ENCODE measurements around the gene KLK6. TPM values are rescaled to one million over a fixed set of nuclear protein-coding genes. Genes with fewer than 3 reads are reported as not detected.

Gene KLK6
- total RNA-seq, 1 donor from 2014 or later: not detected

GRCh38 chr19:50911206-50912101 is 57.9 kb downstream of the KLK6 start, which contains the start of gene KLK4:
Gene KLK4, minus strand, starts transcription at chr19:50911395. Its CDS starts 657 bp downstream, at chr19:50910738.
- intact Hi-C loops (cut with micrococcal nuclease): no loop called here

GRCh38 chr19:50910722-50911121 is 58.7 kb downstream of the KLK6 start:
- intact Hi-C loops (cut with micrococcal nuclease): no loop called here

- intact Hi-C loops (cut with micrococcal nuclease): no loop called here
Observed at GRCh38 chr19:50909240-50910070, 59.9 kb downstream of the KLK6 start.

Other genes starting within 250 kb of the KLK6 start
- gene SHANK1, start 249.8 kb downstream of the KLK6 start, total RNA-seq: not detected in 2 replicates
- 0.80 and 0.93 TPM in 2 replicates for gene CLEC11A, start 246.2 kb downstream of the KLK6 start, total RNA-seq
- not detected in 2 replicates for gene GPR32, start 199.1 kb downstream of the KLK6 start, total RNA-seq
- gene ACP4, start 179.2 kb downstream of the KLK6 start, total RNA-seq: not detected in 2 replicates
- 1.1 and 1.6 TPM in 2 replicates for gene KLK1, start 145.8 kb downstream of the KLK6 start, total RNA-seq
- not detected in 2 replicates for gene KLK15, start 136.0 kb downstream of the KLK6 start, total RNA-seq
- gene KLK3, start 114.7 kb downstream of the KLK6 start, total RNA-seq: not detected in 2 replicates
- 0.24 TPM in 1 of 2 replicates, not detected in the other for gene KLK2, start 96.2 kb downstream of the KLK6 start, total RNA-seq
- gene KLK4, start 58.2 kb downstream of the KLK6 start, total RNA-seq: not detected in 2 replicates
- not detected in 2 replicates for gene KLK5, start 16.6 kb downstream of the KLK6 start, total RNA-seq
- gene KLK7, start 14.3 kb upstream of the KLK6 start, total RNA-seq: not detected in 2 replicates
- gene KLK8, start 32.0 kb upstream of the KLK6 start, total RNA-seq: not detected in 2 replicates
- gene KLK10, start 50.1 kb upstream of the KLK6 start, total RNA-seq: not detected in 2 replicates
- not detected in 2 replicates for gene KLK11, start 57.0 kb upstream of the KLK6 start, total RNA-seq
- gene KLK12, start 65.4 kb upstream of the KLK6 start, total RNA-seq: not detected in 2 replicates
- gene KLK13, start 95.5 kb upstream of the KLK6 start, total RNA-seq: not detected in 2 replicates
- gene KLK14, start 113.3 kb upstream of the KLK6 start, total RNA-seq: 0.85 and 0.93 TPM in 2 replicates
- gene CTU1, start 138.8 kb upstream of the KLK6 start, total RNA-seq: 8.2 and 9.1 TPM in 2 replicates
- 0.12 and 0.29 TPM in 2 replicates for gene SIGLEC9, start 155.3 kb upstream of the KLK6 start, total RNA-seq
- not detected in 2 replicates for gene SIGLEC7, start 172.7 kb upstream of the KLK6 start, total RNA-seq

Measured in T-helper 1 cell treated with Interleukin-12 subunit alpha and Interleukin-12 subunit beta and Interleukin-4 antibody, amounts not matched to agents 30 ng/mL and 1 ng/mL, for 36 hours (primary cell).